HCT116 (cell line): ENCODE measurements around the gene DENND4C. TPM values are rescaled to one million over a fixed set of nuclear protein-coding genes. Genes with fewer than 3 reads are reported as not detected.
A peak's percentile ranks its signal among the peaks of the same experiment; 100 is the strongest.
"Not testable (repeated sequence)": the region's sequence is repeated elsewhere in the genome, so short reads cannot be mapped to it uniquely, and the experiment has no call there.

ENCODE experiments used
- ATAC-seq: fragments of 200-7000 bp; cut with Tn5 transposase; 2 replicates; pipeline ENCODE4 v1.9.1; 2020; ENCODE audit warnings: mild to moderate bottlenecking, moderate library complexity
- BruUV-seq: library from RNA; stranded (reverse); fragments of 400-500 nt; replicated peaks from 2 replicates; lab custom pipeline; 2021; lab: Mats Ljungman, UMichigan
- CTCF ChIA-PET: fragments of 300-600 bp; sonication (Branson Sonifier 250); formaldehyde crosslinking; loops from one replicate; lab custom pipeline; 2021; ENCODE audit warnings: antibody characterized with exemption; lab: Charles Lee
- POLR2A ChIA-PET: fragments of 300-600, 350-600 bp; sonication (Branson Sonifier 250); formaldehyde crosslinking; loops from one replicate; lab custom pipeline; 2021; ENCODE audit warnings: antibody characterized with exemption; lab: Charles Lee
- RAD21 ChIA-PET, 2 experiments: fragments of 300-600 bp; sonication (Branson Sonifier 250); formaldehyde crosslinking; loops; one replicate each; lab custom pipeline; 2023; ENCODE audit warnings: low total read pairs in 2 of 2; ENCODE audit not compliant: uncharacterized antibody in 2 of 2, unreplicated experiment in 2 of 2, low non-redundant PET in 1 of 2; lab: Charles Lee
- DNase-seq: peaks from one replicate; pipeline ENCODE4 v3.0.0-alpha.2; 2010; ENCODE audit warnings: low read depth, low spot score
- H2AFZ ChIP-seq: fragments of 200-600 bp; shearing (Covaris generic), sonication (generic); 2 replicates; pipeline ENCODE4 v1.6.1; 2017; ENCODE audit warnings: low read depth, mixed run types, mixed read lengths, antibody characterized with exemption, low read length; ENCODE audit not compliant: poor library complexity, severe bottlenecking
- H3K27ac ChIP-seq: 2 replicates; pipeline ENCODE4 v1.5.1; 2012; ENCODE audit warnings: low read depth, low read length
- H3K27me3 ChIP-seq: fragments of 200-600 bp; sonication (generic); 2 replicates; pipeline ENCODE4 v1.6.1; 2016; ENCODE audit warnings: mixed run types, low read length, mixed read lengths; ENCODE audit not compliant: insufficient read depth
- H3K36me3 ChIP-seq, 2 experiments: fragments of 200-500 bp in 1 of 2; fragments of 200-600 bp in 1 of 2; sonication (Bioruptor generic) in 1 of 2; sonication (generic) in 1 of 2; 2 replicates each; pipeline versions ENCODE4 v1.5.1 to v1.6.1; 2014 to 2016; ENCODE audit warnings: low read length in 2 of 2, inconsistent platforms in 1 of 2, mixed read lengths in 1 of 2, mixed run types in 1 of 2; ENCODE audit not compliant: insufficient read depth in 2 of 2, control insufficient read depth in 1 of 2
- H3K4me1 ChIP-seq, 2 experiments: fragments of 200-600 bp in 1 of 2; sonication (generic) in 1 of 2; 2 replicates each; pipeline versions ENCODE4 v1.5.1 to v1.6.1; 2012 to 2017; ENCODE audit warnings: low read length in 2 of 2, inconsistent platforms in 1 of 2, mild to moderate bottlenecking in 1 of 2, mixed read lengths in 1 of 2, mixed run types in 1 of 2, moderate library complexity in 1 of 2; ENCODE audit not compliant: insufficient read depth in 2 of 2, control insufficient read depth in 1 of 2
- H3K4me2 ChIP-seq: fragments of 200-600 bp; sonication (generic); 2 replicates; pipeline ENCODE4 v1.6.1; 2017; ENCODE audit warnings: mixed run types, low read length, mixed read lengths
- H3K4me3 ChIP-seq, 2 experiments: fragments of 200-600 bp in 1 of 2; sonication (generic) in 1 of 2; replicated peaks in 1 of 2; 2 replicates each; pipeline ENCODE4 v1.5.1; 2011 to 2016; ENCODE audit warnings: low read length in 2 of 2, control low read depth in 1 of 2, low read depth in 1 of 2, mild to moderate bottlenecking in 1 of 2, mixed read lengths in 1 of 2, mixed run types in 1 of 2
- H3K79me2 ChIP-seq: fragments of 200-600 bp; sonication (generic); 2 replicates; pipeline ENCODE4 v1.6.1; 2017; ENCODE audit warnings: mild to moderate bottlenecking, mixed run types, low read length, moderate library complexity, mixed read lengths; ENCODE audit not compliant: insufficient read depth
- H3K9ac ChIP-seq: fragments of 200-600 bp; sonication (generic); 2 replicates; pipeline ENCODE4 v1.6.1; 2016; ENCODE audit warnings: low read length, mixed read lengths
- H3K9me2 ChIP-seq: fragments of 200-600 bp; sonication (generic), shearing (Covaris generic); 2 replicates; pipeline ENCODE4 v1.6.1; 2017; ENCODE audit warnings: mixed run types, mild to moderate bottlenecking, moderate library complexity; ENCODE audit not compliant: insufficient read depth
- H3K9me3 ChIP-seq, 2 experiments: fragments of 200-500 bp in 1 of 2; fragments of 200-600 bp in 1 of 2; sonication (Bioruptor generic) in 1 of 2; sonication (generic) in 1 of 2; 2 replicates each; pipeline ENCODE4 v1.6.1; 2014 to 2017; ENCODE audit warnings: low read length in 2 of 2, mixed read lengths in 2 of 2, inconsistent platforms in 1 of 2, low read depth in 1 of 2, mild to moderate bottlenecking in 1 of 2, mixed run types in 1 of 2, moderate library complexity in 1 of 2; ENCODE audit not compliant: control insufficient read depth in 1 of 2, insufficient read depth in 1 of 2
- H4K20me1 ChIP-seq: fragments of 200-600 bp; sonication (generic), shearing (Covaris generic); 2 replicates; pipeline ENCODE4 v1.6.1; 2017; ENCODE audit warnings: mixed run types, mild to moderate bottlenecking, moderate library complexity; ENCODE audit not compliant: insufficient read depth
- SIN3A ChIP-seq: IDR thresholded peaks from 2 replicates; pipeline ENCODE4 v1.6.1; 2012; ENCODE audit warnings: low read depth
- intact Hi-C: fragments of 100-400 bp; cut with micrococcal nuclease; formaldehyde crosslinking; loops from 2 replicates; pipeline ENCODE4 v1.10.0; 2022
- total RNA-seq: library from RNA; stranded (reverse); gene quantifications from one replicate; pipeline ENCODE4 v1.2.1, GENCODE V29; 2021; ENCODE audit not compliant: unreplicated experiment

DENND4C gene
- total RNA-seq, 1 experiment from 2014 or later: 20.9 TPM

GRCh38 chr9:19397845-19398244, 167.4 kb downstream of the DENND4C start:
- ChIA-PET RAD21 (no interaction called here), CTCF (interaction anchor here (1.2 kb wide), 1 partner anchor 67 kb away, joined by 3 read pairs; no protein-coding TSS in a partner anchor), POLR2A (interaction anchor here (1.0 kb wide), 1 partner anchor 18 kb away, joined by 4 read pairs; the partner anchor contains the start of gene RPS6)
- peaks cover 4 to 7% of the 10 kb centered on the region in 2 experiments; a peak in 3 of 4 replicates for H3K4me1 ChIP-seq
- DNase-seq: no peak
- intact Hi-C loops: no loop called here
- no peaks in the 10 kb centered on the region for H3K79me2 ChIP-seq
- H2AFZ ChIP-seq: no peak overlapping the region
- BruUV-seq: no TSS peak
- H3K27me3 ChIP-seq: no peaks in the 10 kb centered on the region
- H4K20me1 ChIP-seq: no peaks in the 10 kb centered on the region
- H3K36me3 ChIP-seq: no peaks in the 10 kb centered on the region
- H3K4me3 ChIP-seq: no peak overlapping the region
- ATAC-seq: no peak
- H3K9me3 ChIP-seq: peaks cover 0 to 5% of the 10 kb centered on the region in 2 experiments; a peak in 1 of 4 replicates
- H3K9ac ChIP-seq: no peak overlapping the region
- peak overlapping the region; percentile 41 for H3K4me2 ChIP-seq
- no peak overlapping the region for H3K27ac ChIP-seq
- H3K9me2 ChIP-seq: no peaks in the 10 kb centered on the region
- TF ChIP-seq SIN3A: no peak

GRCh38 chr9:19403231-19403630, 172.7 kb downstream of the DENND4C start:
- intact Hi-C loops, H2AFZ ChIP-seq, POLR2A ChIA-PET, H3K36me3 ChIP-seq, H3K4me3 ChIP-seq, H3K9me2 ChIP-seq, H3K79me2 ChIP-seq, H4K20me1 ChIP-seq, RAD21 ChIA-PET, DNase-seq, H3K27ac ChIP-seq, ATAC-seq, H3K4me2 ChIP-seq, H3K9ac ChIP-seq, H3K9me3 ChIP-seq, CTCF ChIA-PET, BruUV-seq, H3K4me1 ChIP-seq, H3K27me3 ChIP-seq: not testable (repeated sequence)
